Endothelial cell of umbilical vein (primary cell): ENCODE data around the gene KLF15. TPM values are rescaled to one million over a fixed set of nuclear protein-coding genes. Genes with fewer than 3 reads are reported as not detected.

Source experiments
- BruUV-seq: library from RNA; stranded (reverse); fragments of 400-500 nt; replicated peaks from 2 replicates; lab custom pipeline; 2021; lab: Mats Ljungman, UMichigan
- CTCF ChIA-PET: fragments of 300-600, 350-600 bp; sonication (Branson Sonifier 250); formaldehyde crosslinking; loops from one replicate; lab custom pipeline; 2021; ENCODE audit warnings: antibody characterized with exemption, inconsistent platforms; lab: Charles Lee
- POLR2A ChIA-PET: fragments of 300-600, 350-600 bp; sonication (Branson Sonifier 250); formaldehyde crosslinking; loops from one replicate; lab custom pipeline; 2021; ENCODE audit warnings: antibody characterized with exemption, inconsistent platforms; lab: Charles Lee
- DNase-seq: peaks from one replicate; pipeline ENCODE4 v3.0.0-alpha.2; 2011; ENCODE audit warnings: low read depth, low spot score
- FAIRE-seq: peaks from 2 replicates; lab custom pipeline; 2011; peaks lifted over from hg19 to GRCh38; lab: Jason Lieb, UNC
- H2AFZ ChIP-seq: 2 replicates; pipeline ENCODE4 v1.6.0; 2012; ENCODE audit warnings: low read depth, low read length, control low read depth, inconsistent platforms
- H3K27ac ChIP-seq: 2 replicates; pipeline ENCODE4 v1.5.1; 2011; ENCODE audit warnings: low read depth, mild to moderate bottlenecking, control low read depth, low read length, moderate library complexity; ENCODE audit not compliant: insufficient read depth
- H3K27me3 ChIP-seq, 2 experiments: 2 replicates each; pipeline versions ENCODE4 v1.6.0 to v1.6.1; 2011; ENCODE audit warnings: low read length in 2 of 2, mixed read lengths in 1 of 2; ENCODE audit not compliant: control insufficient read depth in 2 of 2, insufficient read depth in 2 of 2
- H3K36me3 ChIP-seq, 2 experiments: 2 replicates in 1 of 2; 3 replicates in 1 of 2; pipeline ENCODE4 v1.5.1; 2011; ENCODE audit warnings: low read length in 2 of 2, mild to moderate bottlenecking in 1 of 2, moderate library complexity in 1 of 2; ENCODE audit not compliant: control insufficient read depth in 2 of 2, insufficient read depth in 2 of 2; ENCODE audit errors: extremely low read depth in 1 of 2
- H3K4me1 ChIP-seq: 3 replicates; pipeline ENCODE4 v1.5.1; 2011; ENCODE audit warnings: mild to moderate bottlenecking, low read length; ENCODE audit not compliant: control insufficient read depth, insufficient read depth; ENCODE audit errors: extremely low read depth
- H3K4me2 ChIP-seq: 2 replicates; pipeline ENCODE4 v1.6.1; 2011; ENCODE audit warnings: low read length, control low read depth, mixed read lengths; ENCODE audit not compliant: insufficient read depth
- H3K4me3 ChIP-seq, 3 experiments: fragments of 200-600 bp in 1 of 3; sonication (generic), shearing (Covaris generic) in 1 of 3; replicated peaks in 1 of 3; 2 replicates each; pipeline ENCODE4 v1.5.1; 2011 to 2016; ENCODE audit warnings: control low read depth in 3 of 3, low read length in 3 of 3, mild to moderate bottlenecking in 2 of 3, inconsistent platforms in 1 of 3, low read depth in 1 of 3, moderate library complexity in 1 of 3; ENCODE audit not compliant: insufficient read depth in 1 of 3
- H3K79me2 ChIP-seq: 2 replicates; pipeline ENCODE4 v1.6.0; 2012; ENCODE audit warnings: low read length, inconsistent platforms; ENCODE audit not compliant: control insufficient read depth, insufficient read depth
- H3K9ac ChIP-seq: replicated peaks from 2 replicates; pipeline ENCODE3; 2011; ENCODE audit warnings: low read length, control low read depth; ENCODE audit not compliant: insufficient read depth; ENCODE audit errors: extremely low read depth
- H3K9me1 ChIP-seq: replicated peaks from 3 replicates; pipeline ENCODE4 v1.6.0; 2011; ENCODE audit warnings: mild to moderate bottlenecking, low read length; ENCODE audit not compliant: control insufficient read depth, insufficient read depth; ENCODE audit errors: extremely low read depth
- H3K9me3 ChIP-seq: replicated peaks from 2 replicates; pipeline ENCODE4 v1.5.1; 2012; ENCODE audit warnings: low read length, inconsistent platforms; ENCODE audit not compliant: control insufficient read depth, insufficient read depth
- H4K20me1 ChIP-seq: replicated peaks from 2 replicates; pipeline ENCODE3; 2011; ENCODE audit warnings: mild to moderate bottlenecking, low read length; ENCODE audit not compliant: control insufficient read depth, insufficient read depth; ENCODE audit errors: extremely low read depth
- EZH2 ChIP-seq: IDR thresholded peaks from 2 replicates; pipeline ENCODE4 v1.6.1; 2012; ENCODE audit warnings: borderline replicate concordance, low read depth, mild to moderate bottlenecking, moderate library complexity, low read length, inconsistent platforms; ENCODE audit not compliant: severe bottlenecking
- FOS ChIP-seq: IDR thresholded peaks from 2 replicates; pipeline ENCODE4 v1.6.1; 2011; ENCODE audit warnings: mild to moderate bottlenecking, low read length, moderate library complexity, borderline replicate concordance; ENCODE audit not compliant: insufficient read depth
- GATA2 ChIP-seq: IDR thresholded peaks from 2 replicates; pipeline ENCODE4 v1.7.0; 2011; ENCODE audit warnings: low read depth, mild to moderate bottlenecking, moderate library complexity, mixed read lengths, low read length; ENCODE audit not compliant: insufficient read length, insufficient read depth
- JUN ChIP-seq: IDR thresholded peaks from 2 replicates; pipeline ENCODE4 v1.6.1; 2011; ENCODE audit warnings: borderline replicate concordance, low read depth; ENCODE audit not compliant: insufficient read length, insufficient read depth
- MYC ChIP-seq: IDR thresholded peaks from one replicate; pipeline ENCODE4 v1.6.1; 2011; ENCODE audit warnings: mild to moderate bottlenecking, low read depth, low read length
- POLR2A ChIP-seq: IDR thresholded peaks from 2 replicates; pipeline ENCODE4 v1.6.1; 2012; ENCODE audit warnings: low read depth, mild to moderate bottlenecking, control low read depth, low read length
- POLR2AphosphoS5 ChIP-seq: IDR thresholded peaks from 2 replicates; pipeline ENCODE4 v1.6.1; 2012; ENCODE audit warnings: low read depth, mild to moderate bottlenecking, control low read depth, low read length, moderate library complexity; ENCODE audit not compliant: insufficient read depth
- dilution Hi-C: fragments of 300-500 bp; cut with MboI; formaldehyde crosslinking; loops from one replicate; pipeline ENCODE4 v1.15.0; 2019; ENCODE audit warnings: low sequenced_read_pairs; ENCODE audit not compliant: extremely low pct_ligation_motif_present
- intact Hi-C: fragments of 100-400 bp; cut with micrococcal nuclease; formaldehyde crosslinking; loops from one replicate; pipeline ENCODE4 v1.10.0; 2022
- polyA plus RNA-seq, 4 experiments: library from polyadenylated mRNA; depleted of rRNA in 3 of 4; stranded (reverse) in 3 of 4; unstranded in 1 of 4; fragments of >200 nt; gene quantifications; 2 replicates each; pipeline versions ENCODE4 v1.2.1 to v1.2.3, GENCODE V29; 2011 to 2012; ENCODE audit warnings: missing spikeins in 1 of 4
- total RNA-seq: library from RNA; stranded (reverse); gene quantifications from 2 replicates; pipeline ENCODE4 v1.2.3, GENCODE V29; 2021
- TF ChIP-seq, protein P1 (sequence below): IDR thresholded peaks from 2 replicates; pipeline ENCODE4 v1.6.1; 2011; ENCODE audit not compliant: insufficient read depth, insufficient read length
- TF ChIP-seq, protein P2 (sequence below), 2 donors: IDR thresholded peaks; 1 replicate in 1 of 2; 2 replicates in 1 of 2; pipeline ENCODE4 v1.5.1; 2011; ENCODE audit warnings: low read length in 2 of 2, mild to moderate bottlenecking in 2 of 2, moderate library complexity in 2 of 2, control low read depth in 1 of 2, inconsistent platforms in 1 of 2, low read depth in 1 of 2; ENCODE audit not compliant: insufficient read depth in 1 of 2; ENCODE audit errors: extremely low read depth in 1 of 2

KLF15 gene
- total and polyA plus RNA-seq, 2 donors (not counting 3 experiments of a cell fraction or from before 2014, with no cell fraction given) = 2.2 to 3.0 TPM

GRCh38 chr3:126313580-126314304 lies 43.5 kb downstream of the KLF15 start:
- no TSS peak for BruUV-seq
- FAIRE-seq = no peak
- POLR2A ChIA-PET = no interaction called here

More at GRCh38 chr3:126313580-126314304, 43.5 kb downstream of the KLF15 start:
- Histone ChIP-seq H2AFZ (no peak overlapping the region), H3K9ac (no peak overlapping the region), H3K4me3 (no peak overlapping the region), H3K9me3 (no peaks in the 10 kb centered on the region), H3K27me3 (no peaks in the 10 kb centered on the region), H3K4me2 (no peak overlapping the region), H3K9me1 (no peaks in the 10 kb centered on the region), H3K79me2 (no peaks in the 10 kb centered on the region), H3K36me3 (no peaks in the 10 kb centered on the region), H4K20me1 (no peaks in the 10 kb centered on the region), H3K27ac (no peak overlapping the region), H3K4me1 (no peaks in the 10 kb centered on the region)
- intact Hi-C loops (no loop called here), dilution Hi-C loops (no loop called here)
- TF ChIP-seq EZH2 (no peak), JUN (no peak), POLR2A (no peak), MYC (no peak), FOS (no peak), POLR2AphosphoS5 (no peak), GATA2 (no peak)
- TF ChIP-seq, protein P1, sequence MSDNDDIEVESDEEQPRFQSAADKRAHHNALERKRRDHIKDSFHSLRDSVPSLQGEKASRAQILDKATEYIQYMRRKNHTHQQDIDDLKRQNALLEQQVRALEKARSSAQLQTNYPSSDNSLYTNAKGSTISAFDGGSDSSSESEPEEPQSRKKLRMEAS = no peak
- TF ChIP-seq, protein P2, sequence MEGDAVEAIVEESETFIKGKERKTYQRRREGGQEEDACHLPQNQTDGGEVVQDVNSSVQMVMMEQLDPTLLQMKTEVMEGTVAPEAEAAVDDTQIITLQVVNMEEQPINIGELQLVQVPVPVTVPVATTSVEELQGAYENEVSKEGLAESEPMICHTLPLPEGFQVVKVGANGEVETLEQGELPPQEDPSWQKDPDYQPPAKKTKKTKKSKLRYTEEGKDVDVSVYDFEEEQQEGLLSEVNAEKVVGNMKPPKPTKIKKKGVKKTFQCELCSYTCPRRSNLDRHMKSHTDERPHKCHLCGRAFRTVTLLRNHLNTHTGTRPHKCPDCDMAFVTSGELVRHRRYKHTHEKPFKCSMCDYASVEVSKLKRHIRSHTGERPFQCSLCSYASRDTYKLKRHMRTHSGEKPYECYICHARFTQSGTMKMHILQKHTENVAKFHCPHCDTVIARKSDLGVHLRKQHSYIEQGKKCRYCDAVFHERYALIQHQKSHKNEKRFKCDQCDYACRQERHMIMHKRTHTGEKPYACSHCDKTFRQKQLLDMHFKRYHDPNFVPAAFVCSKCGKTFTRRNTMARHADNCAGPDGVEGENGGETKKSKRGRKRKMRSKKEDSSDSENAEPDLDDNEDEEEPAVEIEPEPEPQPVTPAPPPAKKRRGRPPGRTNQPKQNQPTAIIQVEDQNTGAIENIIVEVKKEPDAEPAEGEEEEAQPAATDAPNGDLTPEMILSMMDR (IDR thresholded peaks at IDR 0.05; ENCODE audit: extremely low read depth in 1 of 2, insufficient read depth in 1 of 2, low read depth in 1 of 2, low read length in 2 of 2) = no peak
- CTCF ChIA-PET = interaction anchor here (1.0 kb wide), 1 partner anchor 35 kb away, joined by 3 read pairs; no protein-coding TSS in a partner anchor
- no peak for DNase-seq
